ENCODE data around the gene RNASE3. TPM values are rescaled to one million over a fixed set of nuclear protein-coding genes. Genes with fewer than 3 reads are reported as not detected.
"Not testable (repeated sequence)": the region's sequence is repeated elsewhere in the genome, so short reads cannot be mapped to it uniquely, and the experiment has no call there.

The RNASE3 gene
- total and polyA plus RNA-seq, 2 donors (not counting 3 experiments of a cell fraction or from before 2014, with no cell fraction given) = not detected

- FAIRE-seq = no peak
- no TSS peak for BruUV-seq (replicated peaks)
Observed at GRCh38 chr14:20877016-20877415, 14.2 kb upstream of the RNASE3 start.

GRCh38 chr14:20878695-20879094 lies 12.5 kb upstream of the RNASE3 start:
- TF ChIP-seq MAX (IDR thresholded peaks at IDR 0.05; ENCODE audit: insufficient read depth, insufficient read length) = no peak
- Histone ChIP-seq H3K9me3 (replicated peaks; ENCODE audit: control insufficient read depth, insufficient read depth, low read length) (no peaks in the 10 kb centered on the region), H3K9ac (replicated peaks; ENCODE audit: extremely low read depth, insufficient read depth, low read length) (no peak overlapping the region), H3K4me2 (ENCODE audit: insufficient read depth, low read length) (no peak overlapping the region), H3K79me2 (ENCODE audit: control insufficient read depth, insufficient read depth, low read length) (no peaks in the 10 kb centered on the region), H3K36me3 (ENCODE audit: control insufficient read depth in 2 of 2, extremely low read depth in 1 of 2, insufficient read depth in 2 of 2, low read length in 2 of 2) (no peaks in the 10 kb centered on the region), H3K27ac (ENCODE audit: insufficient read depth, low read depth, low read length) (no peak overlapping the region), H3K9me1 (replicated peaks; ENCODE audit: control insufficient read depth, extremely low read depth, insufficient read depth, low read length) (no peaks in the 10 kb centered on the region), H2AFZ (ENCODE audit: low read depth, low read length) (no peak overlapping the region), H3K4me1 (ENCODE audit: control insufficient read depth, extremely low read depth, insufficient read depth, low read length) (peaks cover 4% of the 10 kb centered on the region), H3K27me3 (ENCODE audit: control insufficient read depth in 2 of 2, insufficient read depth in 2 of 2, low read length in 2 of 2) (peaks cover 4 to 5% of the 10 kb centered on the region in 2 experiments), H3K4me3 (replicated peaks in 1 of 3; ENCODE audit: insufficient read depth in 1 of 3, low read depth in 1 of 3, low read length in 3 of 3) (no peak overlapping the region), H4K20me1 (replicated peaks; ENCODE audit: control insufficient read depth, extremely low read depth, insufficient read depth, low read length) (no peaks in the 10 kb centered on the region)
- DNase-seq (ENCODE audit: low read depth, low spot score) = no peak
- intact Hi-C loops (cut with micrococcal nuclease) (no loop called here), dilution Hi-C loops (cut with MboI; ENCODE audit: extremely low pct_ligation_motif_present, low sequenced_read_pairs) (no loop called here)
- no peak for FAIRE-seq
- BruUV-seq (replicated peaks) = no TSS peak
- ChIA-PET POLR2A (no interaction called here), CTCF (no interaction called here)

More at GRCh38 chr14:20877016-20877415, 14.2 kb upstream of the RNASE3 start:
- Histone ChIP-seq H3K4me2 (ENCODE audit: insufficient read depth, low read length) (no peak overlapping the region), H3K9me3 (replicated peaks; ENCODE audit: control insufficient read depth, insufficient read depth, low read length) (no peaks in the 10 kb centered on the region), H3K79me2 (ENCODE audit: control insufficient read depth, insufficient read depth, low read length) (no peaks in the 10 kb centered on the region), H3K4me1 (ENCODE audit: control insufficient read depth, extremely low read depth, insufficient read depth, low read length) (peaks cover 7% of the 10 kb centered on the region), H3K9ac (replicated peaks; ENCODE audit: extremely low read depth, insufficient read depth, low read length) (no peak overlapping the region), H3K27me3 (ENCODE audit: control insufficient read depth in 2 of 2, insufficient read depth in 2 of 2, low read length in 2 of 2) (peaks cover 5 to 6% of the 10 kb centered on the region in 2 experiments), H3K27ac (ENCODE audit: insufficient read depth, low read depth, low read length) (no peak overlapping the region), H3K36me3 (ENCODE audit: control insufficient read depth in 2 of 2, extremely low read depth in 1 of 2, insufficient read depth in 2 of 2, low read length in 2 of 2) (no peaks in the 10 kb centered on the region), H2AFZ (ENCODE audit: low read depth, low read length) (no peak overlapping the region), H3K9me1 (replicated peaks; ENCODE audit: control insufficient read depth, extremely low read depth, insufficient read depth, low read length) (no peaks in the 10 kb centered on the region), H4K20me1 (replicated peaks; ENCODE audit: control insufficient read depth, extremely low read depth, insufficient read depth, low read length) (no peaks in the 10 kb centered on the region), H3K4me3 (replicated peaks in 1 of 3; ENCODE audit: insufficient read depth in 1 of 3, low read depth in 1 of 3, low read length in 3 of 3) (no peak overlapping the region)
- no peak for DNase-seq (ENCODE audit: low read depth, low spot score)
- intact Hi-C loops (cut with micrococcal nuclease) = no loop called here
- CTCF ChIA-PET = interaction anchor here (1.1 to 1.8 kb wide), 4 partner anchors 10 to 94 kb away, joined by 3 to 5 read pairs (median 4); no protein-coding TSS in a partner anchor
- no peak for TF ChIP-seq EZH2 (IDR thresholded peaks at IDR 0.05; ENCODE audit: borderline replicate concordance, low read depth, low read length, severe bottlenecking)
- dilution Hi-C loops (cut with MboI; ENCODE audit: extremely low pct_ligation_motif_present, low sequenced_read_pairs) = no loop called here
- POLR2A ChIA-PET = no interaction called here

GRCh38 chr14:20881229-20881628 lies 10.0 kb upstream of the RNASE3 start:
- H3K4me2 ChIP-seq (ENCODE audit: insufficient read depth, low read length); H3K9me1 ChIP-seq (replicated peaks; ENCODE audit: control insufficient read depth, extremely low read depth, insufficient read depth, low read length); H2AFZ ChIP-seq (ENCODE audit: low read depth, low read length); H3K27me3 ChIP-seq (ENCODE audit: control insufficient read depth in 2 of 2, insufficient read depth in 2 of 2, low read length in 2 of 2); CTCF ChIA-PET; FAIRE-seq; H3K4me3 ChIP-seq (replicated peaks in 1 of 3; ENCODE audit: insufficient read depth in 1 of 3, low read depth in 1 of 3, low read length in 3 of 3); POLR2A ChIA-PET; dilution Hi-C loops (cut with MboI; ENCODE audit: extremely low pct_ligation_motif_present, low sequenced_read_pairs); H3K9me3 ChIP-seq (replicated peaks; ENCODE audit: control insufficient read depth, insufficient read depth, low read length); H3K36me3 ChIP-seq (ENCODE audit: control insufficient read depth in 2 of 2, extremely low read depth in 1 of 2, insufficient read depth in 2 of 2, low read length in 2 of 2); DNase-seq (ENCODE audit: low read depth, low spot score); BruUV-seq (replicated peaks); H3K27ac ChIP-seq (ENCODE audit: insufficient read depth, low read depth, low read length); H3K4me1 ChIP-seq (ENCODE audit: control insufficient read depth, extremely low read depth, insufficient read depth, low read length); H3K79me2 ChIP-seq (ENCODE audit: control insufficient read depth, insufficient read depth, low read length); H3K9ac ChIP-seq (replicated peaks; ENCODE audit: extremely low read depth, insufficient read depth, low read length); intact Hi-C loops (cut with micrococcal nuclease); H4K20me1 ChIP-seq (replicated peaks; ENCODE audit: control insufficient read depth, extremely low read depth, insufficient read depth, low read length): not testable (repeated sequence)

- CTCF ChIA-PET; POLR2A ChIA-PET; dilution Hi-C loops (cut with MboI; ENCODE audit: extremely low pct_ligation_motif_present, low sequenced_read_pairs); H3K4me1 ChIP-seq (ENCODE audit: control insufficient read depth, extremely low read depth, insufficient read depth, low read length); H2AFZ ChIP-seq (ENCODE audit: low read depth, low read length); H3K9me3 ChIP-seq (replicated peaks; ENCODE audit: control insufficient read depth, insufficient read depth, low read length); H3K9me1 ChIP-seq (replicated peaks; ENCODE audit: control insufficient read depth, extremely low read depth, insufficient read depth, low read length); H3K4me2 ChIP-seq (ENCODE audit: insufficient read depth, low read length); H3K27me3 ChIP-seq (ENCODE audit: control insufficient read depth in 2 of 2, insufficient read depth in 2 of 2, low read length in 2 of 2); BruUV-seq (replicated peaks); H3K27ac ChIP-seq (ENCODE audit: insufficient read depth, low read depth, low read length); DNase-seq (ENCODE audit: low read depth, low spot score); H3K36me3 ChIP-seq (ENCODE audit: control insufficient read depth in 2 of 2, extremely low read depth in 1 of 2, insufficient read depth in 2 of 2, low read length in 2 of 2); H3K9ac ChIP-seq (replicated peaks; ENCODE audit: extremely low read depth, insufficient read depth, low read length); H3K4me3 ChIP-seq (replicated peaks in 1 of 3; ENCODE audit: insufficient read depth in 1 of 3, low read depth in 1 of 3, low read length in 3 of 3); intact Hi-C loops (cut with micrococcal nuclease); H3K79me2 ChIP-seq (ENCODE audit: control insufficient read depth, insufficient read depth, low read length); H4K20me1 ChIP-seq (replicated peaks; ENCODE audit: control insufficient read depth, extremely low read depth, insufficient read depth, low read length); FAIRE-seq: not testable (repeated sequence)
Observed at GRCh38 chr14:20882787-20883186, 8.4 kb upstream of the RNASE3 start.
